Colon (tissue), 2 donors: ENCODE measurements around the gene PLPPR3.

Experiments used
- FAIRE-seq: peaks from 2 replicates; lab custom pipeline; 2012; peaks lifted over from hg19 to GRCh38; lab: Jason Lieb, UNC
- donor health status: control.
- donor health status: control.

The PLPPR3 gene, protein sequence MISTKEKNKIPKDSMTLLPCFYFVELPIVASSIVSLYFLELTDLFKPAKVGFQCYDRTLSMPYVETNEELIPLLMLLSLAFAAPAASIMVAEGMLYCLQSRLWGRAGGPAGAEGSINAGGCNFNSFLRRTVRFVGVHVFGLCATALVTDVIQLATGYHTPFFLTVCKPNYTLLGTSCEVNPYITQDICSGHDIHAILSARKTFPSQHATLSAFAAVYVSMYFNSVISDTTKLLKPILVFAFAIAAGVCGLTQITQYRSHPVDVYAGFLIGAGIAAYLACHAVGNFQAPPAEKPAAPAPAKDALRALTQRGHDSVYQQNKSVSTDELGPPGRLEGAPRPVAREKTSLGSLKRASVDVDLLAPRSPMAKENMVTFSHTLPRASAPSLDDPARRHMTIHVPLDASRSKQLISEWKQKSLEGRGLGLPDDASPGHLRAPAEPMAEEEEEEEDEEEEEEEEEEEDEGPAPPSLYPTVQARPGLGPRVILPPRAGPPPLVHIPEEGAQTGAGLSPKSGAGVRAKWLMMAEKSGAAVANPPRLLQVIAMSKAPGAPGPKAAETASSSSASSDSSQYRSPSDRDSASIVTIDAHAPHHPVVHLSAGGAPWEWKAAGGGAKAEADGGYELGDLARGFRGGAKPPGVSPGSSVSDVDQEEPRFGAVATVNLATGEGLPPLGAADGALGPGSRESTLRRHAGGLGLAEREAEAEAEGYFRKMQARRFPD

DNA sequence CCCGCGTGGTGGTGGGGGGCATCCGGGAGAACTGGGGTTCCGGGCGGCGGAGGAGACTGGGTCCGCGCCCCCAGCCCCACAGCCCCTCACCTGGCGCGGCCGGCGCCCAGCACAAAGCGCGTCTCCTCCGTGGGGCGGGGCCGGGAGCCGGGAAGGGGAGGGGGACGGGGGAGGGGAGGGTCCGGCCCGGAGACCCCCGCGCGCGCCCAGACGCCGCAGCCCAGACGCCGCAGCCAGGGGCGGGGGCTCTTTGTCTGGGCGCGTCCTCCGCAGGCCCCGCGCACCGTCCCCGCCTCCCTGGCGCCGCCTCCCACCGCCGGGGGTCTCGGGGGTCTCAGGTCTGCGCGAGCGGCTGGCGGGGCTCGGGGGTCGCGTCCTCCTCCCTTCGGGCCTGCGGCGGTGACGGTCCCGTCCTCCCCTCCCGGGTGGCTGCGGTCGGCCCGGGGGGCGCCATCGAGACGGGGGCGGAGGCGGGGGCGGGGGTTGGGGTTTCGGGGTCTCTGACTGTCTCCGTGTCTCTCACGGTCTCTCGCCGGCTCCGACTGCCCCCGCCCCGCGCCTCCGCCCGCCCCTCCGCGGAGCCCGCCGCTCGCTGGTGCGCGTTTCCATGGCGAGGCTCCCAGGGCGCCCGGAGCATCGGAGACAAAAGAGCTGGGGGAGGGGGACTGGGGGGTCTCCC lies at the start of gene PLPPR3:
Gene PLPPR3 (minus strand): TSS at position 131 of the 679 bp plus-strand sequence. CDS start 396 bp downstream, outside the sequence.
- FAIRE-seq = no peak

DNA sequence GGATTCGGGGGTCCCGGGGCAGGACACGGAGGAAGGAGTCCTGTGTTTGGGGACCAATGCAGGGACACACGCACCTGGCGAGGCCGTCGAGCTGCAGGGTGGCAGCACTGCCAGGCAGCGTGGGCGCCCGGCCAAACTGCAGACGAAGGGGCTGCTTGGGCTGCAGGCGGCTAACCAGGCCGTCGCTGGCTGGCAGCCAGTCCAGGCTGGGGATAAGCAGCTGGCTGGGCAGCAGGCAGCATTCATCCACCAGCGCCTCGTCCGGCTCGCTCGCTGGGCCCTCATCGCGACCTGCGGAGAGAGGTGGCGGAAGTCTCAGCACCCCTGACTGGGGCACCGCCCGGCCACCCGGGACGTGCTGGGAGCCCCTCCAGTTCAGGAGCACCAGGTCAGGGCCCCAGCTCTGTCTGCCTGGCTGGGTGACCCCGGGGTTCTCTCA lies 49.2 kb upstream of the PLPPR3 start:
- FAIRE-seq = no peak

DNA sequence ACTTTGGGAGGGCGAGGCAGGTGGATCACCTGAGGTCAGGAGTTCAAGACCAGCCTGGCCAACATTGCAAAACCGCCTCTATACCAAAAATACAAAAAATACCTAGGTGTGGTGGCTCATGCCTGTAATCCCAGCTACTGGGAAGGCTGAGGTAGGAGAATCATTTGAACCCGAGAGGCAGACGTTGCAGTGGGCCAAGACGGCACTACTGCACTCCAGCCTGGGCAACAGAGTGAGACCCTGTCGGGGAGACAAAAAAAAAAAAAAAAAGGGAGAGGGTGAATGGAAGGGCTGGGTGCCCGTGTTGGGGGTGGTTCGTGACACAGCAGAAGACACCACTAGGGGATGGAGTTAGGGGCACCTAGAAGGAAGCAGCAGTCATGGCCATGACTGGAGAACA lies 48.6 kb upstream of the PLPPR3 start:
- no peak for FAIRE-seq

- FAIRE-seq = no peak
Observed at GRCh38 chr19:869245-870177, 47.8 kb upstream of the PLPPR3 start.

DNA sequence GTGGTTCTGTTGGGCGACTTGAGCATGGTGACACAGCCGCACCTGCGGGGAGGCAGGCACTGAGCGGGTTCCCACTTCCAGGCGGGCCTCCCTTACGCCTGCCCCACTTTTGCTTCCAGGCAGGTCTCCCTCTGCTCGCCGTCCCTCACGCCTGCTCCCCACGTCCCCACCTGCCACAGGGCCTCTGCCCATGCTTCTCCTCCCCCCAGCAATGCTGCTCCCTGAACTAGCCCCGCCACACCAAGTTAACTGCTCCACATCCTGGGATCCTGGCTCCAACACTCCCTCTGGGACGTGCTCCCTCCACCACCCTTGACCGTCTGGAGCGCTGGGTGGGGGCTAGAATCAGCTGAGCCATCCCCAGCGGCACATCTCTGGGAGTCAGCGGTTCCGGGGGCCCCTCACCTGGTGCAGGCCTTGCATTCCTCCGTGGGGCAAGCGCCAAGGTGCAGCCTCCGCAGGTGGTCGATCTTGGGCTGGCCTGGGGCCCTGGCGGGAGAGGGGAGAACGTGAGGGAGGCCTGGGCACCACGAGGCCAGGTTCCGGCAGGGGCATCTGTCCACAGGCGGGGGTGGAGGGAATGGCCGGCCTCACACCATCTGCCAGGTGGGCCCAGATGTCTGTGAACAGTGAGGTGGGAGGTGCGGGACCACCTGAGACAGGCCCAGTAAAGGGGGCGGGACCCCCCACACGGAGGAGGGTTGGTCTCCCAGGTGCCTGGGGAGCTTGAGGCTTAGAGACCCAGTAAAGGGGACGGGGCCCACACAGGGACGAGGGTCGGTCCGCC lies 46.9 kb upstream of the PLPPR3 start:
- FAIRE-seq = no peak

- no peak for FAIRE-seq
Observed at GRCh38 chr19:867855-868457, 46.2 kb upstream of the PLPPR3 start.

DNA sequence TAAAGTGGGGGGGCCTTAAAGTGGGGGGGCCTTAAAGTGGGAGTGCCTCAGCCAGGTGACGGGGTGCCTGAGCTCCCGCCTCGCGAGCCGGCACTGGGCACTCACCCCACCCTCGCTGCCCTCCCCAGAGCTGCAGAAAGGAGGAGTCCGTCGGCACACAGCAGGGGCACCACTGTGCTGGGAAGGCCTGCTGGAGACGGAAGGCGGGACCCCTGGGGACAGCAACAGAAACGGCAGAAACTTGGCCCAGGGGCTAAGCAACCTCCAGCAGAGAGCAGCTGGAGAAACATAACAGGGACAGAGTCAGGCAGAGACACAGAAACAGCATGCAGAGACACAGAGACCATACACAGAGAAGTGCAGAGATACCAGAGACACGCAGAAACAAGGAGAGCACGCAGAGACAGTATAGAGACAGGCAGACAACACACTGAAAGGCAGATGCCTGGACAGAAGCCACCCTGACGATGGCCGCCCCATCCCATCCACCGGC lies 45.6 kb upstream of the PLPPR3 start:
- no peak for FAIRE-seq

- FAIRE-seq = no peak
Observed at GRCh38 chr19:866769-867300, 45.1 kb upstream of the PLPPR3 start.

- FAIRE-seq = no peak
Observed at GRCh38 chr19:863315-863620, 41.5 kb upstream of the PLPPR3 start.

- no peak for FAIRE-seq
Observed at GRCh38 chr19:862581-863314, 41.0 kb upstream of the PLPPR3 start.

GRCh38 chr19:861756-862580 lies 40.2 kb upstream of the PLPPR3 start:
- no peak for FAIRE-seq

DNA sequence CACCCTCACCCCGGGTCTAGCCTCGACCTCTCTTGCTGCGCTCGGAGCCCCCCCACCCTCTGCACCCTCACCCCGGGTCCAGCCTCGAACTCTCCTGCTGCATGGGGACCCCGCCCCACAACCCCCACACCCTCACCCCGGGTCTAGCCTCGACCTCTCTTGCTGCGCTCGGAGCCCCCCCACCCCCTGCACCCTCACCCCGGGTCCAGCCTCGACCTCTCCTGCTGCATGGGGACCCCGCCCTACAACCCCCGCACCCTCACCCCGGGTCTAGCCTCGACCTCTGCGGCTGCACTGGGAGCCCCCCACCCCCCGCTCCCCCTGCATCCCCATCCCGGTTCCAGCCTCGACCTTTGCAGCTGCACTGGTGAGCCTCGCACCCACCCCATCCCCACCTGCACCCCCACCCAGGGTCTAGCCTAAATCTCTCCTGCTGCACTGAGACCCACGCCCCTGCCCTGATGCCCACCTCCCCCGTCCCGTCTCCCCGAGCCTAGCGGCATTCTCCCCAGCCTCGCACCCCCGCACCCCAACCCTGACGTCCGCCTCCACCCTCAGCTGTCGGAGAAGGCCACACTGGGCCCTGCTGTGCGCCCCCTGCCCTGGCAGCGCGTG lies 39.5 kb upstream of the PLPPR3 start:
- no peak for FAIRE-seq

DNA sequence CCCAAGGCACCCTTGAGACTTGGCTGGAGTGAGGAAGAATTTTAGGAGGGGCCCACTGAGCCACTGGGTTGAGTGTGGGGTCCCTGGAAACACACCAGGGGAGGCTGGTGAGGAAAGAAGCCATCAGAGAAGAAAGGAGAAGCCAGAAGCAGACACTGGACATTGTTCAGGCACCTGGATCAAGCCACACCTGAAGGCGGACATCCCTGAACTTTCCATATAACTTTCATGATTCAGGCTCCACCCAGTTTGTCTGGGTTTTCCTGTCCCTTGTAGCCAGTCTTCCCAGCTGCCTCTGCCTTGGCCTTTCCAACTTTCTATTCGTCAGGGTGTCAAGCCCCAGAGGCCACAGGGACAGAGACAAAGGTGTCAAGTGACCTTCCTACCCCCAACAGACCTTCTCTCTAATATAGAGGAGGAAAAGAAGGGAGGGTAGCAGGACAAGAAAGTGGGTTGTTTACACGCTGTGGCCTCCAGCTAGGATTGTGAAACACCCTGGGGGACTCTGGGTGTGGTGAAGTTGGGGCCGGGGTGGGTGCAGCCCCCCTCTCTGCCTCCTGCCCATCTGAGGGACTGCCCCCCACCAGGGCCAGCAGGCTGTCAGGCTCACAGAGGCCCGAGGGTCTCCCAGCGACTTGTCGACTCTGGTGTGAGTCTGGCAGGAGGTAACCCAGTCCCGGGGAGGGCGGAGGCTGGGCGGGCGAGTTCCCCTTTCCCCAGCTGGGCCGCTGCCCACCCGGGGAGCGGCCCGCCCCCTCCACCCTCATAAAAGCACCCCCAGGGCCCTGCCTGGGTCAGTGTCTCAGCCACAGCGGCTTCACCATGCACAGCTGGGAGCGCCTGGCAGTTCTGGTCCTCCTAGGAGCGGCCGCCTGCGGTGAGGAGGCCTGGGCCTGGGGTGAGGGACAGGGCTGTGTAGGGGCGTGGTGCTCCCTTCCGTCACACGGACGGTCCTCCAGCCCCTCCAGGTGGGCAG lies 37.4 kb upstream of the PLPPR3 start, which contains the start of gene CFD:
Gene CFD (plus strand): TSS at position 797 of the 976 bp plus-strand sequence. CDS start 26 bp downstream, at position 823.
- no peak for FAIRE-seq

DNA sequence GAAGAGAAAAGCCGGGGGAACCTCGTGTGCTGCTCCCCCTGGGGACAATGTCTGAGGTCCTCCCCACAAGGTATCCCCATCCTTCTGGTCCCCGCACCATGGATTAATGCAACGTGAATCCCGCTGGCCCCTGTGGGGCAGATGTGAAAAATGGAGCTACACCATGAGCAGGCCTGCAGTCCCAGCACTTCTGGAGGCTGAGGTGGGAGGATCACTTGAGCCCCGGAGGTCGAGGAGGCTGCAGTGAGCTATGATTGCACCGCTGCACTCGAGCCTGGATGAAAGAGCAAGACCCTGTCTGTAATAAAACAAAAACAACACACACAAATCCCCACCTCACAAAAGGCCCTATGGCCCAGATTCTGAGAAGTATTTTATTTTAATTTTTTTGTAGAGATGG lies 36.5 kb upstream of the PLPPR3 start:
- no peak for FAIRE-seq

- no peak for FAIRE-seq
Observed at GRCh38 chr19:855566-856120, 33.9 kb upstream of the PLPPR3 start.

DNA sequence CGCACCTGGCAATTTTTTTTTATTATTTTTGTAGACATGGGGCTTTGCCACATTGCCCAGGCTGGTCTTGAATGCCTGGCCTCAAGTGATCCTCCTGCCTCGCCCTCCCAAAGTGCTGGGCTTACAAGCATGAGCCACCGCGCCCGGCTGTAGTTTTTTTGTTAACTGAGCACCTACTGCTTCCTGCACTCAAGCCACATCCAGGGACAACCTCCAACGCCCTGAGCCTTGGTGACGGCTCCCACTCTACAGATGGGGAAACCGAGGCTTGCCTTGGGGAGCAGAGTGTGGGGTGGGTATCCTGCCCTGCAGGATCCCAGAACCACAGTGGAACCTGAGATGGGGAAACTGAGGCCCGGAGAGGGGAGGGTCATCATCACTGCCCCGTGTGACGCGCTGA lies 33.4 kb upstream of the PLPPR3 start:
- no peak for FAIRE-seq
